ENCODE measurements around the gene MYRFL. TPM values are rescaled to one million over a fixed set of nuclear protein-coding genes. Genes with fewer than 3 reads are reported as not detected.
A peak's percentile ranks its signal among the peaks of the same experiment; 100 is the strongest.

The MYRFL gene
- total and polyA plus RNA-seq, 10 donors: 0.04 to 0.44 (median 0.20) TPM; not detected in 5

GRCh38 chr12:69875416-69875935 lies 50.4 kb downstream of the MYRFL start:
- Histone ChIP-seq H3K27me3 (replicated peaks in 1 of 7) (peaks cover 0 to 16% (median 0%) of the 10 kb centered on the region in 7 donors), H3K36me3 (no peaks in the 10 kb centered on the region), H3K4me1 (peaks cover 0 to 9% (median 6%) of the 10 kb centered on the region in 6 donors), H3K9me3 (no peaks in the 10 kb centered on the region), H3K27ac (no peak overlapping the region), H3K4me3 (no peak overlapping the region)
- intact Hi-C loops (cut with DNase I; ENCODE audit: low total_unique reads): no loop called here
- DNase-seq: no peak
- 83 to 92% (median 89%) methylated on average over 10 to 11 of the region's 11 CpGs for WGBS, 5 donors
- TF ChIP-seq POLR2A (IDR thresholded peaks at IDR 0.05) (no peak), POLR2AphosphoS5 (IDR thresholded peaks at IDR 0.05) (no peak)
- TF ChIP-seq, protein P1, sequence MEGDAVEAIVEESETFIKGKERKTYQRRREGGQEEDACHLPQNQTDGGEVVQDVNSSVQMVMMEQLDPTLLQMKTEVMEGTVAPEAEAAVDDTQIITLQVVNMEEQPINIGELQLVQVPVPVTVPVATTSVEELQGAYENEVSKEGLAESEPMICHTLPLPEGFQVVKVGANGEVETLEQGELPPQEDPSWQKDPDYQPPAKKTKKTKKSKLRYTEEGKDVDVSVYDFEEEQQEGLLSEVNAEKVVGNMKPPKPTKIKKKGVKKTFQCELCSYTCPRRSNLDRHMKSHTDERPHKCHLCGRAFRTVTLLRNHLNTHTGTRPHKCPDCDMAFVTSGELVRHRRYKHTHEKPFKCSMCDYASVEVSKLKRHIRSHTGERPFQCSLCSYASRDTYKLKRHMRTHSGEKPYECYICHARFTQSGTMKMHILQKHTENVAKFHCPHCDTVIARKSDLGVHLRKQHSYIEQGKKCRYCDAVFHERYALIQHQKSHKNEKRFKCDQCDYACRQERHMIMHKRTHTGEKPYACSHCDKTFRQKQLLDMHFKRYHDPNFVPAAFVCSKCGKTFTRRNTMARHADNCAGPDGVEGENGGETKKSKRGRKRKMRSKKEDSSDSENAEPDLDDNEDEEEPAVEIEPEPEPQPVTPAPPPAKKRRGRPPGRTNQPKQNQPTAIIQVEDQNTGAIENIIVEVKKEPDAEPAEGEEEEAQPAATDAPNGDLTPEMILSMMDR (IDR thresholded peaks at IDR 0.05 in 8 of 11, conservative IDR thresholded peaks at IDR 0.05 in 3 of 11): no peak

- Histone ChIP-seq H3K4me3 (peak overlapping the region in 1 of 8 donors; percentile 27), H3K9me3 (no peaks in the 10 kb centered on the region), H3K27me3 (replicated peaks in 1 of 7) (peaks cover 0 to 12% (median 0%) of the 10 kb centered on the region in 7 donors), H3K27ac (no peak overlapping the region), H3K36me3 (no peaks in the 10 kb centered on the region), H3K4me1 (peaks cover 0 to 10% (median 6%) of the 10 kb centered on the region in 6 donors)
- TF ChIP-seq, protein P1 (IDR thresholded peaks at IDR 0.05 in 8 of 11, conservative IDR thresholded peaks at IDR 0.05 in 3 of 11): peak; percentile 61 to 95 (median 89)
- TF ChIP-seq POLR2A (IDR thresholded peaks at IDR 0.05): no peak
- intact Hi-C loops (cut with DNase I; ENCODE audit: low total_unique reads): no loop called here
- DNase-seq: peak; percentile 76
- WGBS, 5 donors: 32 to 37% (median 34%) methylated on average over 23 of the region's 23 CpGs
Observed at GRCh38 chr12:69879007-69879960, 54.3 kb downstream of the MYRFL start.

DNA sequence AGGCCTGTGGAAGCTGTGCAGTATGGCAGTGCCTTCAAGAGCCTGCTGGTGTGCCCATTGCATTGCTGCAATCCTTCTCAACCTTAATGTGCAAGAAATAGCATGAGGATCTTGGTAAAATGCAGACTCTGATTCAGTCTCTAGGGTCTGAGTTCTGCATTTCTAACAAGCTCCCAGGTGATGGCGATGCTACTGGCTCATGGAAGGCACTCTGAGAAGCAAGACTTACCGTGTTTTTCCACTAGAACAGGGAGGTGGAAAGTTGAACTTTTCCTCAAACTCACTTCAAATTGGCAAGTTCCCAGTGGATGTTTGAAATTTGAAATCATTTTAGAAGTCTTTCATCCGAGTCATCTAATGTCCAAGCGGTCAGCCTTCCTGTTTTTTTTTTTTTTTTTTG lies 55.5 kb downstream of the MYRFL start:
- WGBS, 5 donors: 83 to 97% (median 89%) methylated on average over 4 of the region's 4 CpGs
- H3K27me3 ChIP-seq (replicated peaks in 1 of 7): peaks cover 0 to 12% (median 0%) of the 10 kb centered on the region in 7 donors
- H3K27ac ChIP-seq: no peak overlapping the region
- H3K9me3 ChIP-seq: no peaks in the 10 kb centered on the region
- H3K4me1 ChIP-seq: peaks cover 0 to 22% (median 6%) of the 10 kb centered on the region in 6 donors
- no peak for DNase-seq
- TF ChIP-seq, protein P1 (IDR thresholded peaks at IDR 0.05 in 8 of 11, conservative IDR thresholded peaks at IDR 0.05 in 3 of 11): no peak
- TF ChIP-seq POLR2A (IDR thresholded peaks at IDR 0.05) (no peak), POLR2AphosphoS5 (IDR thresholded peaks at IDR 0.05) (no peak)
- H3K4me3 ChIP-seq: no peak overlapping the region
- intact Hi-C loops (cut with DNase I; ENCODE audit: low total_unique reads): loop anchor here (5.0 kb wide), 2 partner anchors 697 to 847 kb away; no protein-coding TSS in a partner anchor
- H3K36me3 ChIP-seq: no peaks in the 10 kb centered on the region

DNA sequence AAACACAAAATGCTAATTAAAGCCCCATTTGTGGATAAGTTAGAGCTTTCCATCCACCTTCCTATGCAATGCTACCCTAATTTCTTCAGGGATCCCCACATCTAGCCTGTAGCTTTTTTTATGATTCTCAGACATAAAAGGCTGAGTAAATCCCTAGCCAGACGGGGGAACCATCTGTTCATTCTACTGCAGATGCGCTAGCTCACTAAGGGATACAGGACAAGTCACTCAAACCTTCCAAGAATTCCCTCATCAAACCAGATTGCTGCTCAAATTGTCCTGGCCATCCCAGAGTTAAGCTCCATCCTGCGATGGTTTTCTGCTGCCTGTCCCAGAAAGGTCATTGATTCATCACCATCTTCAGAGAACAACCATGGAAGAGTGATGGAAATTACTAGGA lies 56.7 kb downstream of the MYRFL start:
- TF ChIP-seq POLR2A (IDR thresholded peaks at IDR 0.05) (no peak), POLR2AphosphoS5 (IDR thresholded peaks at IDR 0.05) (no peak)
- TF ChIP-seq, protein P1 (IDR thresholded peaks at IDR 0.05 in 8 of 11, conservative IDR thresholded peaks at IDR 0.05 in 3 of 11): no peak
- no peak for DNase-seq
- H3K27me3 ChIP-seq (replicated peaks in 1 of 7): peaks cover 0 to 12% (median 0%) of the 10 kb centered on the region in 7 donors
- no peaks in the 10 kb centered on the region for H3K36me3 ChIP-seq
- no peak overlapping the region for H3K4me3 ChIP-seq
- WGBS, 5 donors: 76 to 93% (median 89%) methylated on average over 3 of the region's 3 CpGs
- no peaks in the 10 kb centered on the region for H3K9me3 ChIP-seq
- H3K4me1 ChIP-seq: peaks cover 0 to 28% (median 6%) of the 10 kb centered on the region in 6 donors
- intact Hi-C loops (cut with DNase I; ENCODE audit: low total_unique reads): loop anchor here (5.0 kb wide), 2 partner anchors 696 to 846 kb away; no protein-coding TSS in a partner anchor
- no peak overlapping the region for H3K27ac ChIP-seq

Data from spleen (tissue), 11 donors.